GM18505 (cell line): ENCODE measurements around the gene ZNRF2.
"Not testable (repeated sequence)": the region's sequence is repeated elsewhere in the genome, so short reads cannot be mapped to it uniquely, and the experiment has no call there.

Experiments used
- ATAC-seq: cut with Tn5 transposase; IDR thresholded peaks from one replicate; pipeline ENCODE4 v1.9.1; 2021; ENCODE audit not compliant: unreplicated experiment
- POLR2A ChIP-seq: IDR thresholded peaks from 4 replicates; pipeline ENCODE4 v1.6.1; 2011; ENCODE audit warnings: borderline replicate concordance; ENCODE audit not compliant: insufficient read depth, insufficient read length; ENCODE audit errors: extremely low read depth

Gene ZNRF2

DNA sequence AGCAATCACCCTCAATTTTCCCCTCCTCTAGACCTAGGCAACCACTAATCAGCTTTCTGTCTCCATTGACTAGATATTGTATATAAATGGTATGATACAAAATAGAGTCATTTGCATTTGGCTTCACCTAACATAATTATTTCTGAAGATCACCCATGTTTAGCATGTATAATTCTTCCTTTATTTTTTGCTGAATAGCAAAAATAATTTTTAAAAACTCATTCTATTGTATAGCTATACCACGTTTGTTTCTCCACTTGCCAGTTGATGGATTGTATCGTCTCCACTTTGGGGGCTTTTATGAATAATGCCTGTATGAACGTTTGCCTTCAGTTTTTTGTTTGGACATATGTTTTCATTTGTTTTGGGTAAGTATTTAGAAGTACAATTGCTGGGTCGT is 95.3 kb downstream of the ZNRF2 start:
- ATAC-seq, result no peak
- TF ChIP-seq POLR2A, result no peak

DNA sequence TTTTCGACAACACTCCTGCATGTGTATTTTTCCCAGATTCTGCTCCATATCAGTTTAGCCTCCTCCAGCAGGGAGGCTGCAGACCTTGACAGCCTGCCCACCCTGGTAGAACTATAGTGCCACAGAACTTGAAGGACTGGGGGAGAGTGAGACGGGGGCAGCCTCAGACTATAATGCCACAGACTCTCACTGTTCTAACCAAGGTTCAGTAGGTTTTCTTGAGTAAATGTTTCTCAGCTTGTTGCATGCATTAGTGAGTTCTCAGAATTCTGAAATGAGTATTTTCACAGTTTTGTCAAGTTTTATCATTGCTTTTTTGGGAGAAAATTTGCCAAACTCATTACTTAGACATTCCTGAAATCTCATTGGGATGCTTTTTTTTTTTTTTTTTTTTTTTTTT is 95.9 kb downstream of the ZNRF2 start:
- TF ChIP-seq POLR2A, result no peak
- ATAC-seq, result no peak

DNA sequence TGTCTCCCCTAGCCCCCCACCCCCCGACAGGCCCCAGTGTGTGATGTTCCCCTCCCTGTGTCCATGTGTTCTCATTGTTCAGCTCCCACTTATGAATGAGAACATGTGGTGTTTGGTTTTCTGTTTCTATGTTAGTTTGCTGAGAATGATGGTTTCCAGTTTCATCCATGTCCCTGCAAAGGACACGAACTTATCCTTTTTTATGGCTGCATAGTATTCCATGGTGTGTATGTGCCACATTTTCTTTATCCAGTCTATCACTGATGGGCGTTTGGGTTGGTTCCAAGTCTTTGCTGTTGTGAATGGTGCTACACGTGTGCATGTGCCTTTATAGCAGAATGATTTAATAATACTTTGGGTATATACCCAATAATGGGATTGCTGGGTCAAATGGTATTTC is 96.4 kb downstream of the ZNRF2 start:
- not testable (repeated sequence) for ATAC-seq

DNA sequence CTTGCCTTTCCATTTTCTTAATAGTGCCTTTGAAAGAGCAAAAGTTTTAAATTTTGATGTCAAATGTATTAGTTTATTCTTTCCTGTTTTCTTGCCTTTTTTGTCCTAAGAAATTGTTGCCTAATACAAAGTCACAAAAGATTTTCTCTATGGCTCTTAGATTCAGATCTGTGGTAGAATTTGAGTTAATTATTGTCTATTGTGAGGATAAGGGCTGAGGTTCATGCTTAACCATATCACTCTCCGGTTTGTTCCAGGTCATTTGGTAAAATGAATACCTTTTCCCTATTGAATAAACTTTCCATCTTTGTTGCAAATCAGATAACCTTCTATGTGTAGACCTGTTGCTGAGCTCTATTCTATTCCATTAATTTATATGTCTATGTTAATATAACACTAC is 98.2 kb downstream of the ZNRF2 start:
- no peak for ATAC-seq
- no peak for TF ChIP-seq POLR2A

DNA sequence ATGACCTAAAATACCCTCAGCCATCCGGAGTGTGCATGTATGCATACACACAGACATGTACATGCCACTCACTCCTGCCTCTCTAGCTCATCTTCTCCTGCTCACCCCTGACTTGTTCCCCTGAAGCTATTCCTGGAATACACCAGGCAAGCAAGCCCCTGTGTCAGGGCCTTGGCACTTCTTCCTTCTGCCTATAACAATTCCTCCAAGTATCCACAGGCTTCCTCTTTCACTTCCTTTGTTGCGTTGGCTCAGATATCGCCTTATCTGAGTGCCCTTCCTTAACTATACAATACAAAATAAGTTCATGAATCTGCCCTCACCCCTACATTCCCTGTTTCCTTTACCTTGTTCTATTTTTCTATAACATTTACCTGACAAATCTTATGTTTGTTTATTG is 105.4 kb downstream of the ZNRF2 start:
- no peak for ATAC-seq
- no peak for TF ChIP-seq POLR2A

DNA sequence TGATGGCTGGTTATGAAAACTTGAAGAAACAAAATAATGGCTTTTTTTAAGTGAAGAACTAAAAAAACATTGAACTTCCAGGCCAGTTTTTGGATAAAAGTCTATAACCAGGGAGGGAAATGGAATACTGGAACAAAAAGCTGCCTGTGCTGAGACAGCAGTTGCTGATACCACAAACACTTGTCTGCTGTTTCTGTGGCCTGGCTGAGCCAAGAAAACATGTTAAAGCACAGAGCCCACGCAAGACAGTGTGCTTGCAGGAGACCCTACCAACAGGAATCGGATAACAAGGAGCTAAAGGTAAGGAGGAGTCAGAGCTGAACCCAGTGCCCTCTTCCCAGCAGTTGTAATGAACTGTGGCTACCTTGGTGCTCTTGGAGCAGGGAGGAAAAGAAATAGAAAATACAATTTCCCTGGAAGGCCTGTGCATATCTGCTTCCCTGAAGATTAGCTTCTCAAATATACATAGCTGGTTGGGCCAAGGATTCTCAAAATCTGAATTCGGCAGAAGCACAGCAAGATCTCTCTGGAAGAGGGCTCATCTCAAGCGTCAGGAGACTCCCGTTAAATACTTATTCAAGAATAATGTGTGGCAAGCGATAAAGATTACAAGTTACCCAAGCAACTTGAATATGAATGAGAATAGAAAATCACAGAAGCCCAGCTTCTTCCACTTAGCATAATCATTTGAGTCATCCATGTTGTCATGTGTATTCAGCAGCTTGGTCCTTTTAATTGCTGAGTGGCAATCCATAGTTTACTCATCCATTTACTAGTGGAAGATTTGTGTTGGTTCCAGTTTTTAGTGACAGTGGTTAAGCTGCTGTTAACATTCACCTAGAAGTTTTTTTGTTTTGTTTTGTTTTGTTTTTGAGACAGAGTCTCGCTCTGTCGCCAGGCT is 106.6 kb downstream of the ZNRF2 start:
- TF ChIP-seq POLR2A, result no peak

DNA sequence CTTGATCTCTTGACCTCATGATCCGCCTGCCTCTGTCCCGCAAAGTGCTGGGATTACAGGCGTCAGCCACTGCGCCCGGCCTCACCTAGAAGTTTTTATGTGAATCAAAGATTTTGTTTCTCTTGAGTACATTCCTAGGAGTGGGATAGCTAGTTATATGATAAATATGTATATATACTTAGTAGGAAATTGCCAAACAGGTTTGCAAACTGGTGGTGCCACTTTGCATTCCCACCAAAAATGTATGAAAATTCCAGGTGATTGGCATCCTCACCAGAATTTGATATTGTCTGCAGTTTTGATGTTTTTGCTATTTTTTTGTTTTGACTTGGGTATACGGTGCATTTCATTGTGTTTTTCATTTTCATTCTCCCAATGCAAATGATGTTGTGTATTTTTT is 107.4 kb downstream of the ZNRF2 start:
- no peak for TF ChIP-seq POLR2A
- no peak for ATAC-seq

More for the DNA sequence above, 106.6 kb downstream of the ZNRF2 start:
- no peak for ATAC-seq

DNA sequence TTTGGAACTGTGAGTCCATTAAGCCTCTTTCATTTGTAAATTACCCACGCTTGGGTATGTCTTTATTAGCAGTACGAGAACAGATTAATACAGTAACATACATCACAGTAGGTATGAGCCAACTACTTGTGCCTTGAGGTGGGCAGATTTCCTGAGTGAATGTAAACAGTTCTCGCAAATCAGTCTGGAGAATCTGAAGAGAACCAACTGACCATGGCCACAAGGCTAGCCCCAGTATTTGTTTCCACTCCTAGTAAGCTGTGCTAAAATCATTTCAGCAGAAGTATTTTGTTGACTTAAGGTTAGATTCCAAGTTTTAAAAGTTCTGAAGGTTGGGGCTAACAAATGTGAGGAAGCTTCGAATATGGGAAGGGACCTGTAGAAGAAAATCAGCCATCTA is 111.3 kb downstream of the ZNRF2 start:
- no peak for TF ChIP-seq POLR2A
- ATAC-seq, result no peak

DNA sequence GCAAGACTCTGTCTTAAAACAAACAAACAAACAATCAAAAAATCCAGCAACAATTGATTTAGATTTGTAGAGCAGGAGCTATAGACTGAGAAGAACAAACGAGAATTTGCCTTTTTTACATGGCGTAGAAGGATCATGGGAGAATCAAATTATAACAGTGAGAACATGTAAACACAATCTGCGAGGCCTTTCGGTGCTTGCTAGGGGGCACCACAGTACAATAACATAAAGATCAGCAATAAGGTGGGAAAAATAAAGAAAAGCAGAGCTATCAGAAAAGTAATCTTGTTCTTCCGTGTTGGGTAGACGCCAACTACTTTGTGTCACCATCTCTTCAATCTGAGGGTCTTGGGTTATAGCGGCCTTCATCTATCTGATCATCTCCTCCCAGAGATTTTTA is 112.0 kb downstream of the ZNRF2 start:
- no peak for TF ChIP-seq POLR2A
- no peak for ATAC-seq

DNA sequence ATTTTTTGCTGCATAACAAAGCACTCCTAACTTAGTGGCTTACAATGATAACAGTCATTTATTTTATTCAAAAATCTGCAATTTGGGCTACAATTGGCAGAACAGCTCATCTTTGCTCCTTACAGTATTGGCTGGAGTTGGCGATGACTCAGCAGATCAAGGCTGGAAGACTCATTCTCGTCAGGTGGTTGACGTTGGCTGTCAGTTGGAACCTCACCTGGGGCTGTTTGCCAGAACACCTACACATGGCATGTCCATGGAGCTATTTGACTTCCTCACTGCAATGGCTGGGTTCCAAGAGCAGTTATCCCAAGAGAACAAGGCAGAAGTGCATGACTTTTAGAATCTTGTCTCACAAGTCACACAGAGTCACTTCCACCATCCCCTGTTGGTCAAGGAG is 119.1 kb downstream of the ZNRF2 start:
- no peak for TF ChIP-seq POLR2A
- ATAC-seq, result no peak

DNA sequence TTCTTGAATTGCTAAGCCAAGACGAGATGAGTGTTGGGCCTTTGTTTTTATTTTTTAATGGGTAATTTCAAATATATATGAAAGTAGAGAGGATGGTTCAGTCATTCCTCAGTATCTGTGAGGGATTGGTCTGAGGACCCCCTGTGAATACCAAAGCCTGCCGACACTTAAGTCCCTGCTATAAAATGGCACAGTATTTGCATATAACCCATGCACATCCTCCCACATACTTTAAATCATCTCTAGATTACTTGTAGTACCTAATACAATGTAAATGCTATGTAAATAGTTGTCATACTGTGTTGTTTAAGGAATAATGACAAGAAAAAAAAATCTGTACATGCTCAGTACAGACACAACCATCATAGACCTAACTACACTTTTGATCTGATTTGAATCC is 120.8 kb downstream of the ZNRF2 start:
- ATAC-seq, result no peak
- no peak for TF ChIP-seq POLR2A

DNA sequence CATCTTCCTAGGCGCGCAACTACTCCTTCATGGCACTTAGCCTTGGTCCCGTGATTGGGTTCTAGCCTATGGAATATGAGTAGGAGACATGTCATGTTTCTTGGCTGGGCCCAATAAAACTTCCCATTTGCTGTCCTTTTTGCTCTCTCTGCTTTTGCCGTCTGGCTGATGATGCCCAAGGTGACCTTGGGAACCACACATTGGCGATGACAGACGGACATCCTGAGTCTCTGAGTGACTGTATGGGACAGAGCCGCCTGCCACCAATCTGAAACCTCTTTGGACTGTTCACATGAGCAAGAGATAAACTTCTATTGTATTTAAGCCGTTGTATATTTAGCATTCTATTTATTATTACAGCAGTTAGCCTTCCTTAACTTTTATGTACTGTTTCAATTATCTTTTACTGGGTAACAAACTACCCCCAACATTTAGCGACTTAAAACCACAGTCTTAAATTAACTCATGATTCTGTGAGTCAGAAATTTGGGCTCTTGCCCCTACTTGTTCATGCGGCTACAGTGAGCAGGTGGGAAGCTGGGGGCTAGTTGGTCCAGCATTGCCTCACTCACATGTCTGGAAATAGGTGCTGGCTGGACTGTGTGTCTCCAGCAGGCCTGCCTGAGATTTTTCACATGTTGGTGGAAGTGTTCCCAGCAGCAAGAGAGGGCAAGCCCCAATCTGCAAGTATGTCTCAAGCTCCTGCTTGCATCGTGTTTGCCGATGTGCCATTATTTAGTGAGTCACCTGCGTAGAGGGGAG is 122.4 kb downstream of the ZNRF2 start:
- no peak for TF ChIP-seq POLR2A
- ATAC-seq, result no peak

DNA sequence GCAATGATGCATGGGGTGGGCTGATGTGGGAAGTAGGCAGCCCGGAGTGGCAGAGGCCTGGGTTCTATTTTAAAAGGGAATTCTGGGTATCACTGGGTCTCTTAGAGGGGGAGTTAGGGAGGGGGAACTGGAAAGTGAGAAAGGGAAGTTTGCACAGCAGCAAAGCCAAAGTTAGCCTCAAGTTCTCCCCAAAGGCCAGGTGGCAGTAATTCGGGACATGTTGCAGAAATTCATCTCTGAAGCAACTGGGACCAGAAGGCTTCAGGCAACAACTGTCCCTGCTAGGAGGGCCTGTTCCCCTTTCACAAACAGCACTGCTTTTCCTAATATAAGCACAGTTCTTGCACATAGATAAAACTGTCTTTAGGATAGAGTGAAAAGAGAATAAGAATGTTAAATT is 126.8 kb downstream of the ZNRF2 start:
- ATAC-seq, result no peak
- TF ChIP-seq POLR2A, result no peak

DNA sequence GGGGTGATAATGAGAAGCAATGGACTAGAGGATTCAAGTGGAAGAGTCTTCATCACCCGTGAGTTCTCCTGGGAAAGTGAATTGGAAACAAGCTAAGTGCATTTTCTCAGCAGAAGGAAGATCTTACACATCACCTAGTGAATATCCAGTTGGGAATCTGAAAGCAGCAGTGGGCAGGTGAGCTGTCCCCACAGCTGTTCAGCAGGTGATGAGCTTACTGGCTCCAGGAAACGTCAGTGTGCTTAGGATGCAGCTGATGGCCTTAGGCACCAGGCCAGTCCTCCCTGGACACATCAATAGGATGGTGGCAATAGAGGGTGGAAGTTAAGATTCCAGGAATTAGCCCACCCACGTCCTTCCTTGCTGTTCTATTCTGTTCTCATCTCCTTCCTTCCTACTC is 127.5 kb downstream of the ZNRF2 start:
- no peak for TF ChIP-seq POLR2A
- no peak for ATAC-seq
